ENCODE measurements around the gene FOXP1. TPM values are rescaled to one million over a fixed set of nuclear protein-coding genes. Genes with fewer than 3 reads are reported as not detected.

FOXP1 gene
- total and polyA plus RNA-seq, 2 donors from 2014 or later = 6.7 to 87.2 TPM

DNA sequence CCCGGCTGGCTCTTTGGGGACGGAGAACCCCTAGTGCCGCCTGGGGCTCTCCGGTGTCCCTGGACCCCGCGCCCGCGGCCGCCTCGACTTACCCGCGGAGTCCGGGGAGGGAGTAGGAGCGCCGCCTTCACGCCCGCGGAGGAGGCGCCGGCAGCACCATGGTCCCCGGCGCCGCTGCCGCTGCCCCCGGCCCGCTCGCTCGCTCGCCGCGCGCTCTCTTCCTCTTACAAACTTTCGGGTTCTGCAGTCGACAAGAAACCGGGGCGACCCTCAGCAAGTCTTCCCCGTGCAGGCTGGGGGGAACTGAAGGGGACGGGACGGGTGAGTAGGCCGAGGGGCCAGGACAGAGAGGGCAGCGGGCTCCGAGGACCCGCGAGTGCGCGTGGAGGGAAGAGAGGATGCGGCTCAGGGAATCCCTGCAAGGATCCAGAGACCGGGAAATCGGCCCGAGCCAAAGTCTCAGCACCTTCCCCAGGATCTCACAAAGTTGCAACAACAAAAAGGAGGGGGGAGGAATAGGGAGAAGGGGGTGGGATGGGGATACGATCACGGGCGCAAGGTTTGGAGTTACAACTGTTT is 2.0 kb downstream of the FOXP1 start:
- DNase-seq = peak in 3 of 5 donors; percentile 18 to 80 (median 72)
- FAIRE-seq = no peak
- intact Hi-C loops (cut with DNase I) = no loop called here
- peak overlapping the region; percentile 65 to 80 (median 73) for H3K4me3 ChIP-seq (ENCODE audit: low read length in 3 of 3)
- no peaks in the 10 kb centered on the region for H3K36me3 ChIP-seq (ENCODE audit: control insufficient read depth in 2 of 3, insufficient read depth in 3 of 3, low read length in 3 of 3)
- peaks cover 0 to 14% (median 3%) of the 10 kb centered on the region in 3 donors for H3K4me1 ChIP-seq (ENCODE audit: control insufficient read depth in 2 of 3, insufficient read depth in 2 of 3, low read depth in 1 of 3, low read length in 3 of 3)
- no peaks in the 10 kb centered on the region for H3K27me3 ChIP-seq (ENCODE audit: control insufficient read depth, insufficient read depth, low read length)
- peak overlapping the region in 2 of 3 donors; percentile 20 to 75 for H3K9ac ChIP-seq (ENCODE audit: low read length in 3 of 3)
- no peaks in the 10 kb centered on the region for H3K9me3 ChIP-seq (ENCODE audit: control insufficient read depth in 2 of 3, insufficient read depth in 1 of 3, low read length in 3 of 3)
- peak overlapping the region; percentile 20 to 54 for H3K27ac ChIP-seq (ENCODE audit: low read depth in 2 of 2, low read length in 2 of 2)
- TF ChIP-seq, protein P1, sequence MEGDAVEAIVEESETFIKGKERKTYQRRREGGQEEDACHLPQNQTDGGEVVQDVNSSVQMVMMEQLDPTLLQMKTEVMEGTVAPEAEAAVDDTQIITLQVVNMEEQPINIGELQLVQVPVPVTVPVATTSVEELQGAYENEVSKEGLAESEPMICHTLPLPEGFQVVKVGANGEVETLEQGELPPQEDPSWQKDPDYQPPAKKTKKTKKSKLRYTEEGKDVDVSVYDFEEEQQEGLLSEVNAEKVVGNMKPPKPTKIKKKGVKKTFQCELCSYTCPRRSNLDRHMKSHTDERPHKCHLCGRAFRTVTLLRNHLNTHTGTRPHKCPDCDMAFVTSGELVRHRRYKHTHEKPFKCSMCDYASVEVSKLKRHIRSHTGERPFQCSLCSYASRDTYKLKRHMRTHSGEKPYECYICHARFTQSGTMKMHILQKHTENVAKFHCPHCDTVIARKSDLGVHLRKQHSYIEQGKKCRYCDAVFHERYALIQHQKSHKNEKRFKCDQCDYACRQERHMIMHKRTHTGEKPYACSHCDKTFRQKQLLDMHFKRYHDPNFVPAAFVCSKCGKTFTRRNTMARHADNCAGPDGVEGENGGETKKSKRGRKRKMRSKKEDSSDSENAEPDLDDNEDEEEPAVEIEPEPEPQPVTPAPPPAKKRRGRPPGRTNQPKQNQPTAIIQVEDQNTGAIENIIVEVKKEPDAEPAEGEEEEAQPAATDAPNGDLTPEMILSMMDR (IDR thresholded peaks at IDR 0.05; ENCODE audit: borderline replicate concordance, extremely low read depth, insufficient read depth) = no peak

DNA sequence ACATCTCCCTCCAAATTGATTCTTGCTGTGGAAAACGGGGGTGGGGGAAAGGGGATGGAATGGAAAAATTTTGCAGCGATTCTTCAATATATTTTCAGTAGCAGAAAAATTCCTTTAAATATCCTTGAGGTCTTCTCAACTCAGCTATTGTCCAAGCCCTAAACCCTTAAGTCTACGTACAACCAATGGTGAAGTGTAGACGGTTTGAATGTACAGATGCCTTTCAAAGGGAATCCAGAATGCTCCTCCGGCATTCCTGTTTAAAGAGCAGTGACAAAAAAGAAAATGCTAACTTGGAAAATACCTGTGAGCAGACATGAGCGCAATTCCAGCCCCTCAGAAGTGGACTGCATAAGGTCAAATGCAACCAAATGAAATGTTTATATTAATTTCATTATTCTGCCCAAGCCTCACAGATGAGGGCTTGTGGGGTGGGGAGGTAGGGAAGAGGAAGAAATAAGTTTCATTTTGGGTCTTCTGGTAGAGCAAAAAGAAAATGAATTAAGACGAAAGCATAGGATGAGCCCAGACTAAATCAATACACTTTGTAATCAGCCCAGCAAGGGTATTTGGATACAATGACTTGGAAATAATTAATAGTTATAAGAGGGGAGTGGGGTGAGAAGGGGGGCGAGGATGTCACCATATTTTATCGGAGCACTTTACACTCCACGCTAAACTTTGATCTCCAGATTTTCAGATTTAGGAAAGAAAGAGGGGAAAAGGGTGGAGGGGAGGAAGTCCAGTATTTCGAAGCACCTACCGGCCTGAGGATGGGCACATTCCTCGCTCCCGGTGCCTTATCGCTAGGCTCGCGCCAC is 2.7 kb downstream of the FOXP1 start:
- peak overlapping the region; percentile 65 to 80 (median 73) for H3K4me3 ChIP-seq (ENCODE audit: low read length in 3 of 3)
- intact Hi-C loops (cut with DNase I) = no loop called here
- H3K9ac ChIP-seq (ENCODE audit: low read length in 3 of 3) = peak overlapping the region in 2 of 3 donors; percentile 20 to 75
- H3K4me1 ChIP-seq (ENCODE audit: control insufficient read depth in 2 of 3, insufficient read depth in 2 of 3, low read depth in 1 of 3, low read length in 3 of 3) = peaks cover 0 to 9% (median 0%) of the 10 kb centered on the region in 3 donors
- DNase-seq (peak in 2 of 5 donors; percentile 11 to 32), FAIRE-seq (no peak)
- TF ChIP-seq, protein P1 (IDR thresholded peaks at IDR 0.05; ENCODE audit: borderline replicate concordance, extremely low read depth, insufficient read depth) = no peak
- no peaks in the 10 kb centered on the region for H3K36me3 ChIP-seq (ENCODE audit: control insufficient read depth in 2 of 3, insufficient read depth in 3 of 3, low read length in 3 of 3)
- H3K27me3 ChIP-seq (ENCODE audit: control insufficient read depth, insufficient read depth, low read length) = no peaks in the 10 kb centered on the region
- H3K27ac ChIP-seq (ENCODE audit: low read depth in 2 of 2, low read length in 2 of 2) = peak overlapping the region in 1 of 2 donors; percentile 20
- no peaks in the 10 kb centered on the region for H3K9me3 ChIP-seq (ENCODE audit: control insufficient read depth in 2 of 3, insufficient read depth in 1 of 3, low read length in 3 of 3)

DNA sequence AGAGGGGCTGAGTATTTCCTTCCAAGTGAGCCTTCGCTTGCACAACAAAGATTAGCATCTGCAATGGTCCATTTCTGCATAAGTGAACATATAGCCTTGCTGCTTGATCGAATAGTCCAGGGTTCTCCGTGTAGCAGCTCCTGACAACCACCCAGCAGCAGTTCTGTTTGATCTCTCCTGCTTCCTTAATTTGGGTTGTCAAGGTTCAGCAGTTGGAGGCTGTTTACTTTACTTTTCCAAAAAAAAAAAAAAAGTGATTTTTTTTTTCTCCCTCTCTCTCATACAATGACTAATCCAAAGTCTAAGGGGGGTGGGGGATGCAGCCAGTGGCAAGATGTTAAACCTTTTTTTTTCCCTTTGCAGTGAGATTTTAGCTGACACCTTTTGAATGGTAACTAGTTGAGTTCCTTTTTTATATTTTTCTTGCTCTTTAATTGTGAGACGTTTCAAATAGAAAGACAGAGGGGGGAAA is 3.6 kb downstream of the FOXP1 start:
- TF ChIP-seq, protein P1 (IDR thresholded peaks at IDR 0.05; ENCODE audit: borderline replicate concordance, extremely low read depth, insufficient read depth) = no peak
- peaks cover 0 to 3% (median 0%) of the 10 kb centered on the region in 3 donors for H3K4me1 ChIP-seq (ENCODE audit: control insufficient read depth in 2 of 3, insufficient read depth in 2 of 3, low read depth in 1 of 3, low read length in 3 of 3)
- H3K27ac ChIP-seq (ENCODE audit: low read depth in 2 of 2, low read length in 2 of 2) = no peak overlapping the region
- H3K36me3 ChIP-seq (ENCODE audit: control insufficient read depth in 2 of 3, insufficient read depth in 3 of 3, low read length in 3 of 3) = no peaks in the 10 kb centered on the region
- no peaks in the 10 kb centered on the region for H3K9me3 ChIP-seq (ENCODE audit: control insufficient read depth in 2 of 3, insufficient read depth in 1 of 3, low read length in 3 of 3)
- no peak overlapping the region for H3K9ac ChIP-seq (ENCODE audit: low read length in 3 of 3)
- no peaks in the 10 kb centered on the region for H3K27me3 ChIP-seq (ENCODE audit: control insufficient read depth, insufficient read depth, low read length)
- intact Hi-C loops (cut with DNase I) = no loop called here
- DNase-seq (peak in 4 of 5 donors; percentile 50 to 80 (median 68)), FAIRE-seq (no peak)
- H3K4me3 ChIP-seq (ENCODE audit: low read length in 3 of 3) = peak overlapping the region in 1 of 3 donors; percentile 28
